ENCODE measurements around the gene PTPRU.

The PTPRU gene

DNA sequence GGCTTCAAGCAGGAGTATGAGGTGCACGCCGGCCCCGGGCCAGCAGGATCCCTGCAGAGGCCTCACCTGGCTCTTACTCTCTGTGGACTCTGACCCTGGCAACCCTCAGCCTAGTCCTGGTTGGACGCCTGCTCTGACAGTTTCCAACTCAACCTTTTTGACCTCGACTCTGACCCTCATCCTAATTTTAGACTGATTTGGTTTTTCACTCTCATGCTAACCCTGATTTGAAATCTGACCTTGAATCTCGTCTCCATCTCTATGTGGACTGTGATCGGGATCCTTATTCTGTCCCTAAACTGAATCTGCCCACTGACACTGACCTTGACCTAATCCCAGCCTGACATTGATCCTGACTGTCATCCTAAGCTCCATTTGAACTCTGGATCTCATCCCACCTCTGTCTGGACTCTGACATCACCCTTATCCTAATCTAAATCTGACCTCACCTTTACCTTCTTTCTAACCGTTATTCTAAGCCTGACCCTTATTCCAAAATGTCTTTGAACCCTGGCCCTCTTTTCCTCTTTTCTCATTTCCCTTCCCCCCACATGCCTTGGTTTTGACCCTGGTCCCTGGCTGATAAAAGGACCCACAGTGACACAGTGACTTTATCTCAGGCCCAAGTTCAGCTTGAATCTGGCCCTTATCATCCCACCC lies 67.8 kb downstream of the PTPRU start:
- Histone ChIP-seq H3K9ac (ENCODE audit: insufficient read length, low read depth) (no peak overlapping the region), H3K4me1 (ENCODE audit: insufficient read depth, insufficient read length) (peaks cover 16% of the 10 kb centered on the region), H3K9me3 (ENCODE audit: insufficient read depth, low read length) (no peaks in the 10 kb centered on the region), H3K27me3 (ENCODE audit: insufficient read depth, insufficient read length) (no peaks in the 10 kb centered on the region), H3K36me3 (ENCODE audit: insufficient read depth, insufficient read length, low read length) (peaks cover 28% of the 10 kb centered on the region), H3K4me3 (ENCODE audit: insufficient read length, low read depth) (no peak overlapping the region)
- no peak for TF ChIP-seq ZNF274 (IDR thresholded peaks at IDR 0.05; ENCODE audit: low read depth, low read length)
- TF ChIP-seq YY1 (IDR thresholded peaks at IDR 0.05; ENCODE audit: insufficient read depth, insufficient read length): no peak
- no peak for TF ChIP-seq SUZ12 (IDR thresholded peaks at IDR 0.05; ENCODE audit: extremely low read depth, insufficient read depth, insufficient read length)
- DNase-seq (ENCODE audit: low read depth, low spot score): no peak

DNA sequence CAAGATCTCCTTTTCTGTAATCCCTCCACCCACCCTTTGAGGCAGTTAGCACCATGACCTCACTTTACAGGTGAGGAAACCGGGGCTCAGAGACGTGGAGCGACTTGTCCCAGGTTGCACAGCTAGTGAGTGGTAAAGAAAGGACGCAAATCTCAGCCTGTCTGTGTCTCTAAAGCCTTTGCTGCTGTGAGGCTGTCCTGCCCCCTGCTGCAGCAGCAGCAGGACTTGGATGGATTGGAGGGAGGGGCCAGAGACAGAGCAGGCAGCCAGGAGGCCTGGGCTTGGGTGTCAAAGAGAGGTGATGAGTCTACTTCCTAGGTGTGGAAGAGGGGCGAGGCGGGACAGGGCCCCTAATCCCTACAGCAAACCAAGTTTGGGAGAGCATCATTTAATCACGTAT lies 69.6 kb downstream of the PTPRU start:
- peaks cover 16% of the 10 kb centered on the region for H3K4me1 ChIP-seq (ENCODE audit: insufficient read depth, insufficient read length)
- no peak overlapping the region for H3K9ac ChIP-seq (ENCODE audit: insufficient read length, low read depth)
- H3K27me3 ChIP-seq (ENCODE audit: insufficient read depth, insufficient read length): no peaks in the 10 kb centered on the region
- no peak for DNase-seq (ENCODE audit: low read depth, low spot score)
- no peak for TF ChIP-seq SUZ12 (IDR thresholded peaks at IDR 0.05; ENCODE audit: extremely low read depth, insufficient read depth, insufficient read length)
- TF ChIP-seq ZNF274 (IDR thresholded peaks at IDR 0.05; ENCODE audit: low read depth, low read length): no peak
- no peak for TF ChIP-seq YY1 (IDR thresholded peaks at IDR 0.05; ENCODE audit: insufficient read depth, insufficient read length)
- no peaks in the 10 kb centered on the region for H3K9me3 ChIP-seq (ENCODE audit: insufficient read depth, low read length)
- H3K4me3 ChIP-seq (ENCODE audit: insufficient read length, low read depth): no peak overlapping the region
- peaks cover 28% of the 10 kb centered on the region for H3K36me3 ChIP-seq (ENCODE audit: insufficient read depth, insufficient read length, low read length)

GRCh38 chr1:29306471-29307140 lies 70.3 kb downstream of the PTPRU start:
- H3K4me1 ChIP-seq (ENCODE audit: insufficient read depth, insufficient read length): peaks cover 14% of the 10 kb centered on the region
- H3K36me3 ChIP-seq (ENCODE audit: insufficient read depth, insufficient read length, low read length): peaks cover 32% of the 10 kb centered on the region
- H3K9ac ChIP-seq (ENCODE audit: insufficient read length, low read depth): no peak overlapping the region
- H3K9me3 ChIP-seq (ENCODE audit: insufficient read depth, low read length): no peaks in the 10 kb centered on the region
- no peak for DNase-seq (ENCODE audit: low read depth, low spot score)
- TF ChIP-seq YY1 (IDR thresholded peaks at IDR 0.05; ENCODE audit: insufficient read depth, insufficient read length) (no peak), SUZ12 (IDR thresholded peaks at IDR 0.05; ENCODE audit: extremely low read depth, insufficient read depth, insufficient read length) (no peak), ZNF274 (IDR thresholded peaks at IDR 0.05; ENCODE audit: low read depth, low read length) (no peak)
- H3K27me3 ChIP-seq (ENCODE audit: insufficient read depth, insufficient read length): no peaks in the 10 kb centered on the region
- H3K4me3 ChIP-seq (ENCODE audit: insufficient read length, low read depth): no peak overlapping the region

GRCh38 chr1:29309075-29309474 lies 72.8 kb downstream of the PTPRU start:
- H3K36me3 ChIP-seq (ENCODE audit: insufficient read depth, insufficient read length, low read length): peaks cover 45% of the 10 kb centered on the region
- H3K9me3 ChIP-seq (ENCODE audit: insufficient read depth, low read length): no peaks in the 10 kb centered on the region
- TF ChIP-seq YY1 (IDR thresholded peaks at IDR 0.05; ENCODE audit: insufficient read depth, insufficient read length) (no peak), ZNF274 (IDR thresholded peaks at IDR 0.05; ENCODE audit: low read depth, low read length) (no peak), SUZ12 (IDR thresholded peaks at IDR 0.05; ENCODE audit: extremely low read depth, insufficient read depth, insufficient read length) (no peak)
- H3K4me3 ChIP-seq (ENCODE audit: insufficient read length, low read depth): no peak overlapping the region
- H3K9ac ChIP-seq (ENCODE audit: insufficient read length, low read depth): no peak overlapping the region
- peaks cover 13% of the 10 kb centered on the region for H3K4me1 ChIP-seq (ENCODE audit: insufficient read depth, insufficient read length)
- no peaks in the 10 kb centered on the region for H3K27me3 ChIP-seq (ENCODE audit: insufficient read depth, insufficient read length)
- DNase-seq (ENCODE audit: low read depth, low spot score): no peak

DNA sequence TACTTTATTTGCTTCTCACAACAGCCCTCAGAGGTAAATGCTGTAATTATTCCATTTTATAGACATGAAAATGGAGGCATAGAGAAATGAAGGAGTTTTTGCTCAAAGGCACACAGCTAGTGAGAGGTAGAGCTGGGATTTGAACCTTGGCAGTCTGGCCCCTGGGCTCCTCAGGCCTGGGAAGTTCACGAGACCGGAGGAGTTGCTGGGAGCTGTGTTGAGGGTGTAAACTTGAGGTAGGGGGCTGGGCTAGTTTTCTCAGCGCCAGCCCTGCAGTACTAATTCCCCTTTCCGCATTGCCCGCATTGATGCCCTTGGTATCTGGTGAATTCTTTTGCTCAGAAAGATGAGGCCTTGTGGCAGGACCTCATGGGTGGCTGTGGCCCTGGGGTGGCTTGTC lies 73.3 kb downstream of the PTPRU start:
- Histone ChIP-seq H3K27me3 (ENCODE audit: insufficient read depth, insufficient read length) (no peaks in the 10 kb centered on the region), H3K9ac (ENCODE audit: insufficient read length, low read depth) (no peak overlapping the region), H3K4me1 (ENCODE audit: insufficient read depth, insufficient read length) (peaks cover 13% of the 10 kb centered on the region), H3K36me3 (ENCODE audit: insufficient read depth, insufficient read length, low read length) (peaks cover 42% of the 10 kb centered on the region), H3K4me3 (ENCODE audit: insufficient read length, low read depth) (no peak overlapping the region), H3K9me3 (ENCODE audit: insufficient read depth, low read length) (no peaks in the 10 kb centered on the region)
- TF ChIP-seq YY1 (IDR thresholded peaks at IDR 0.05; ENCODE audit: insufficient read depth, insufficient read length) (no peak), SUZ12 (IDR thresholded peaks at IDR 0.05; ENCODE audit: extremely low read depth, insufficient read depth, insufficient read length) (no peak), ZNF274 (IDR thresholded peaks at IDR 0.05; ENCODE audit: low read depth, low read length) (no peak)
- no peak for DNase-seq (ENCODE audit: low read depth, low spot score)

GRCh38 chr1:29310616-29311180 lies 74.4 kb downstream of the PTPRU start:
- H3K4me1 ChIP-seq (ENCODE audit: insufficient read depth, insufficient read length): peaks cover 6% of the 10 kb centered on the region
- no peaks in the 10 kb centered on the region for H3K9me3 ChIP-seq (ENCODE audit: insufficient read depth, low read length)
- H3K4me3 ChIP-seq (ENCODE audit: insufficient read length, low read depth): no peak overlapping the region
- H3K9ac ChIP-seq (ENCODE audit: insufficient read length, low read depth): no peak overlapping the region
- DNase-seq (ENCODE audit: low read depth, low spot score): no peak
- peaks cover 42% of the 10 kb centered on the region for H3K36me3 ChIP-seq (ENCODE audit: insufficient read depth, insufficient read length, low read length)
- no peaks in the 10 kb centered on the region for H3K27me3 ChIP-seq (ENCODE audit: insufficient read depth, insufficient read length)
- no peak for TF ChIP-seq ZNF274 (IDR thresholded peaks at IDR 0.05; ENCODE audit: low read depth, low read length)
- TF ChIP-seq SUZ12 (IDR thresholded peaks at IDR 0.05; ENCODE audit: extremely low read depth, insufficient read depth, insufficient read length): no peak
- no peak for TF ChIP-seq YY1 (IDR thresholded peaks at IDR 0.05; ENCODE audit: insufficient read depth, insufficient read length)

DNA sequence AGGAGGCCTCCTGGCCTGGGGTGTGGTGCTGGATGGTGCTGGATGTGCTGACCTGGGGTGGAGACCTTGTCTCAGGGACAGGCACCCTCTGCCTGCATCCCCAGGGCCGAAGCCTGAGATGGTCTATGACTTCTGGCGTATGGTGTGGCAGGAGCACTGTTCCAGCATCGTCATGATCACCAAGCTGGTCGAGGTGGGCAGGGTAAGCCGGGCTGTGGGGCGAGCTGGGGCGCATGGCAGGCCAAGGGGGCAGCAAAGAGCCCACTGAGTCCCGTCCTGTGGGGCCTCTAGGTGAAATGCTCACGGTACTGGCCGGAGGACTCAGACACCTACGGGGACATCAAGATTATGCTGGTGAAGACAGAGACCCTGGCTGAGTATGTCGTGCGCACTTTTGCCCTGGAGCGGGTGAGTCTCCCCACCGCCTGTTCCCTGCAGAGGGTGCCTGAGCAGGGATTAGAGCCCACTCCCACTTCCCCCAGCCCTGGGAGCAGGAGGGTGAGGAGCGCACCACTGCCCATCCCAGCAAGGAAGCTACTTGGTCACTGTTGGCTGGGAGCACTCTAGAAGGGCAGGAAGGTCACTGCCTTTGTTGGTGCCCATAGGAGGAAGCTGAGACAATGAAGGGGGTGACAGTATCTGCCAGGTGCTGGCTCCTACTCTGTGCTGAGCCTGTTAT lies 75.2 kb downstream of the PTPRU start:
- H3K9me3 ChIP-seq (ENCODE audit: insufficient read depth, low read length): no peaks in the 10 kb centered on the region
- peaks cover 50% of the 10 kb centered on the region for H3K36me3 ChIP-seq (ENCODE audit: insufficient read depth, insufficient read length, low read length)
- no peak overlapping the region for H3K9ac ChIP-seq (ENCODE audit: insufficient read length, low read depth)
- H3K4me1 ChIP-seq (ENCODE audit: insufficient read depth, insufficient read length): peaks cover 6% of the 10 kb centered on the region
- H3K4me3 ChIP-seq (ENCODE audit: insufficient read length, low read depth): no peak overlapping the region
- no peak for TF ChIP-seq YY1 (IDR thresholded peaks at IDR 0.05; ENCODE audit: insufficient read depth, insufficient read length)
- no peak for TF ChIP-seq ZNF274 (IDR thresholded peaks at IDR 0.05; ENCODE audit: low read depth, low read length)
- TF ChIP-seq SUZ12 (IDR thresholded peaks at IDR 0.05; ENCODE audit: extremely low read depth, insufficient read depth, insufficient read length): no peak
- DNase-seq (ENCODE audit: low read depth, low spot score): no peak
- H3K27me3 ChIP-seq (ENCODE audit: insufficient read depth, insufficient read length): no peaks in the 10 kb centered on the region
